Amniotic stem cell (primary cell): Measurements from ENCODE around the gene TRIM7.
"Not testable (repeated sequence)": the region's sequence is repeated elsewhere in the genome, so short reads cannot be mapped to it uniquely, and the experiment has no call there.

Experiments
- DNase-seq: peaks from one replicate; lab custom pipeline; 2025; lab: John Stamatoyannopoulos, UW

TRIM7 gene

DNA sequence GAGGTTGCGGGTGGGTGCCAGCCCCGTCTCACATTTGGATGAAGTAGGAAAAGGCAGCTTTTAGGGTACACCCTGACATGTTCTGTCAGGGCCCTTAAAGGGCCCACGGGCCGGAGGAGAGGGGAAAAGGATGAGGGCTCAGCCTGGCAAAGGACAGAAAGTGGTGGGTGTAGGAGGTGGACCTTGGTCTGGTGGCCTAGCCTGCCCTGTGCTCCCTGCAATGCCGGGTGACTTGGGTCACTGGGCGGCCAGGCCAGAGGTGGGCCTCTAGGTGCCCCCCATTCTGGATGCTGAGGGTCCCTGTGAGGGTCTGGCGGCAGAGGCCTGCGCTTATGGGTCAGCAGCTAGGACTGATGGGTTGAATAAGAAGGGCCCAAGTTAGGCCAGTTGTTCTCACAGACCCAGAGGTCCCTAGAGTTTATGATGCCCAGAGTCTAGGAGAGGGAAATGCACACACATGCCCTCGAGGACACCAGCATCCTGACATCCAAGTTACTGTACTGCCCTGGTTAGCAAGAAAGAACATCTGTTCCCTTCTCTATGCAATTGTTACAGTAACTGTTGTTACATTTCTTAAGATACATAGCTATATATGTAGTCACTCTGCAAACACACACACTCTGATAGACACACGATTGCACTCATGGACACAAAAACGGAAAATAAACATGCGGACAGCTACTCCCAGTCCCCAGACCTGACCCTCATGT, 12.5 kb downstream of the TRIM7 start:
- DNase-seq, result no peak

DNA sequence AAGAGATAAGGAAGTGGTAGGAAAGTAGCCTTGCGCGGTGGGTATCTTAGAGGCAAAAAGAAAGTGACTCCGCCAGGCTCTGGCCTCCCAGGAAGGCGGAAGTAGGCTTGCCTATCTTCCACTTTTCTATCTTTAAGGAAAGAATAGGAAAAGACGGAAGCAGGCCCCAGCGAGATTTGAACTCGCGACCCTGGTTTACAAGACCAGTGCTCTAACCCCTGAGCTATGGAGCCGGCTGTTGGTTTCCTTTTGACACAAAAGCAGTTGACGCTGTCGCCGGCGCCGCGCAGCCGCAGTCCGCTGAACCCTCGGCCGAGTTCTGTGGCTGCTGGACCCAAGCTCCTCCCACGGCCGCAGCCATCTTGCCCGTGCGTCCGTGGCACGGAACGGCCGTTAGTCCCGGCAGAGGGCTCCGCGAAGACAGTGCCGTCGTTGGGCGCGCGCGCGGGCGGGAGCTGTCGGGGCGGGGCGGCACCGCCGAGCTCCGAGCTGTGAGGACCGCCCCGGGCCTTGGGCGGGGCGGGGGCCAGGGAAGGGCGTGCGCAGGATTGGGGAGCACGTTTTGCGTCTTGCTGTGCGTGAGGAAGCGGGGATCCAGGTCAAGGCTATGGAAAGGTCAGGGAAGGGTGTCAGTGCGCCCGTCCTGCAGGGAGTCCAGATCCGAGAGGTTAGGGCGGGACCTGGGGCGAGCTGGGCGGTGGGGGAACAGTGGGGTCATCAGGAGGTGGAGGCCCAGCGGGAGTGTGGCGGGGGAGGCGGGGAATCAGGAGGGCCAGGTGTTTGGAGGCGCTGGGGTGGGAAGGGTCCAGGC, 13.3 kb downstream of the TRIM7 start:
- no peak for DNase-seq

DNA sequence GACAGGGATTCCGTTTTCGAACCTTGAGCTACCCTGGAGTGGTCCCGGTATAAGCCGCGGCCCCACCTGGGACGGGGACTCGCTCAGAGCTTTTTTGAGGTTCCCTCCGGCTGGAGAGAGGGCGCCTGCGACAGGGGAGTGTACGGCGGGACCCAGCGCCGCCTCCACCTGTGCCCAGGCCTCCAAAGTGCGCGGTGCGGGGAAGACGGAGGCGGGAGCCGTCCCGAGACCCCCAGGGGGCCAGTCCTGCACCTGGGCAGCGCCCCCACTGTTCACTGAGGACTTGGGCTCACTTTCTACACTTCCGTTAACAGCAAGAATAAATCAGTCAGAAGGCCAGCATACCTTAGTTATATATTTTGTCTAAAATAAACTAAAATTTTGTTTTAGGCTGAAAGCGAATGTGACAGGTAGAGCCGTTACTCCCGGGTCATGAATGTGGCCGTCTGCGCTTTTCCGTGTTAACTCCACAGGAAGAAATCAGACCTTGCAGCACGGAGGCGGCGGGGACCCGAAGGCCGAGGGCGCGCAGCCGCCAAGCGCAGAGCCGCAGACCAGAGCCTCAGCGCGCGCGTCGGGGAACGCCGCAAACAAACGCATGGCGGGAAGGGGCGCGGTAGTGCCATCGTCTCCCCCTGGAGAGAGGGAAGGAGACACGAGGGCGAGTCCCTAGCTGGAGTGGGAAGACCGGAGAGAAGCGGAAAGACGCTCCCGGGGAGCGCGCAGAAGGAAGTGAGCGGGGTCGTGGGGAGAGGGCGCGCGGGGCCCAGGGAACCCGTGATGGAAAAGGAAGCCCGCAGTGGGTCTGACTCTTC, 14.1 kb downstream of the TRIM7 start:
- DNase-seq, result no peak

DNA sequence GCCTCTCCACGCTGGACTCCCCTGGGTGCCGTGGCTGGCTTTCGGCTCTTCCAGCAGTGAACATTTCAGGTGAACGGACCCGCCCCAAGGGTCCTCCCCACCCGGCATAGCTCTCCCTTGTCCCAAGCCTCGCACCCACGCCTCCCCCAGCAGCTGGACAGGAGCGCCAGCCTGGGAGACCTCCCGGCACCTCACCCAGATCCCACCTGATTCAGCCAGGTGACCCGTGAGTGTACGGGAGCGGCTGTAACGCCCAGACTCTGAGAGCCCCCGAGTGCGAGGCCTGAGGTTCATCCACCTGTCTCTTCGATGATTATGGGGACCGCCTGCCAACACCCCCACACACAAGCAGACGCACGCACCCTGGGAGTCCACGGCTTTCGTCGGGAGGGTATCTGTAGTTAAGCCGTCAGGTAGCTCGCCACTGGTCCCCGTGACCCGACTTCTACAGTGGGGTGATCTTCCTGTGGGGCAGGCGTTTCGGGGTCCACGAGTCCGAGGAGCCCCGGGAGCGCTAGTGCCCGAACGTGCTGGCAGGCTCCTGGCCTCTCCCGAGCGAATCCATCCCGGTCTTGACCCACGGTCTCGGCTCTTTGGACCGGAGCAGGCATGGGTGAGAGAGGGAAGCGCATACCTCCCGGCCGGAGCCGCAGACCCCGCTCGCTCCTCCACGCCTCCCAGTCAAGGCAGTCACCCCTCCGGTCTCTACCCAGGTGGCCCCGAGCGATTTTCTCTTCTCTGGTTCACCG, 14.9 kb downstream of the TRIM7 start:
- DNase-seq, result no peak

DNA sequence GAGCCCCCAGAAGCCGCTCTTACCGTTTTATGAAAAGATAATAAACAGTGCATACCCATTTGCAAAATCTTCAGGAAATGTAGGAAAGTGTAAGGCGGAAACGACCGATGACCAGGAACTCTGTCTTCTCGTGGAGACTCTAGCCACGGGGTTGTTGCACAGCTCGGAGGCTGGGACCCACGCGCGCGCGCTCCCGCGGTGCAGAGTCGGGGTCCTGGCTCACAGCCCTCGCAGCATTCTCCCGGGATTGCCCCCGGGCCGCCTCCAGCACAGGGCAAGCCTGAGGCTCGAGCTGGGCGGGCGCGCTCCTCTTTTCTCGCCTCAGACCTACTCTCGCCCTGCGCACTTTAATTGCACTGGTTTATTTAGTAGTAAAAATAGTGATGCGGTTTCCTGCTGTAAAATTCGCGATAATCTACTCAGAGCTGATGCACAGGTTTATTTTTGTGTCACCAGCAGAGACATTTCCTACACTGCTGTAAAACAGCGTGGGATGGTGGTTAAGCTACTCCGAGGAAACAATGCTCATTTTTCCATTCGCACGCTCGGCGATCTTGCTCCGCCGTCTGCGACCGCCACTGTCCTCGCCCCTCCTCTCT, 15.5 kb downstream of the TRIM7 start:
- no peak for DNase-seq

DNA sequence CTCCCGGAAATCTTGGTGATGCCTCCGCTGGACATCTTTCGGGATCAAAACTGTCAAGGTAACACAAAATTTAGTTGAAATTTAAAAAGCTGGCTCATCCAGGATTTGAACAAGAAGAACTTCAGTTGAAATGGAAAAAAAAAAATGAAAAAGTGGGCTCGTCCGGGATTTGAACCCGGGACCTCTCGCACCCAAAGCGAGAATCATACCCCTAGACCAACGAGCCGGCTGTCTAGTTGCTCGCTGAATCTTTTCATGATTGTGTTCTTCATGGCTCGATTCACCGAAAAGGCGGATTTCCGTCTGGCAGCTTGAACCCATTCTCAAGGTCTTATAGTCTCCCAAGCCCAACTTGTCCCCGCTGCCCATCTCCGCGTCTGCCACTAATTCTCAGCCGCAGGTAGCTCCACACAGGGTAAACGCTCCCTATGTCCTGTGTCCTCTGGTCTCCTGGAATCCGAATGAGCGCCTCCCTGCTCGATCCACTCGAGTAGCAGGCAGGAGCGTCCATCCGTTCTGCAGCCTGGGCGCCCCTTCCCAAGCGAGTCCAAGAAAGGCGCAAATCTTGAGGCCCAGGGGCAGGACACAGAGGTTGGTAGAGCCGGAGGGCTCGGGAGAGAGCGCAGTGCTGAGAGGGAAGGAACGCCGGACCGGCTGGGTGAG, 16.2 kb downstream of the TRIM7 start:
- DNase-seq, result no peak

DNA sequence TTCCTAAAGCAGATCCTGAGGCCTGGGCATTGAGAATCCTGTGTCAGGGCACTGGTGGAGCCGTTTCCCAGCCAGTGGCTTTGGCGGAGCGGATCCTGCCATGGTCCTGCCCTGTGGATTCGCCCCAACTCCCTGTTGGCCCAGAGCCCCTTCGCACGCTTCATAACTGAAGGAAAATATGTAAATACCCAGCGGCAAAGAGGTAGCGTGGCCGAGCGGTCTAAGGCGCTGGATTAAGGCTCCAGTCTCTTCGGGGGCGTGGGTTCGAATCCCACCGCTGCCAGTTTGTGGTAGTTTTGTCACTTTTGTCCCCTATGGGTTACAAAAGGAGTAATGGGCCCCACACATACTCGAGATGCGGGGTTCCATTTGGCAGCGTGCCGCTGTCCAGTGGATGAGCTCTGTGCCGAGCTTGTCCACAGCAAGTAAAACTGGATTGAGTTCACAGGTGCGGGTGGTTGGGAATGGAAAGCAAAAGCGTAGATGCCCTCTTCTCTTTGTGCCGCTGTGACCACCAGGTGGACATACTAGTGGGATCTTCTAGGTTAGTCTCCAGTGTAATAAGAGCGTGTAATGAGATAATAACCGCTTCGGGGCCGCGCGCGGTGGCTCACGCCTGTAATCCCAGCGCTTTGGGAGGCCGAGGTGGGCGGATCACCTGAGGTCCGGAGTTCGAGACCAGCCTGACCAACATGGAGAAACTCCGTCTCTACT, 17.3 kb downstream of the TRIM7 start:
- DNase-seq, result no peak

DNA sequence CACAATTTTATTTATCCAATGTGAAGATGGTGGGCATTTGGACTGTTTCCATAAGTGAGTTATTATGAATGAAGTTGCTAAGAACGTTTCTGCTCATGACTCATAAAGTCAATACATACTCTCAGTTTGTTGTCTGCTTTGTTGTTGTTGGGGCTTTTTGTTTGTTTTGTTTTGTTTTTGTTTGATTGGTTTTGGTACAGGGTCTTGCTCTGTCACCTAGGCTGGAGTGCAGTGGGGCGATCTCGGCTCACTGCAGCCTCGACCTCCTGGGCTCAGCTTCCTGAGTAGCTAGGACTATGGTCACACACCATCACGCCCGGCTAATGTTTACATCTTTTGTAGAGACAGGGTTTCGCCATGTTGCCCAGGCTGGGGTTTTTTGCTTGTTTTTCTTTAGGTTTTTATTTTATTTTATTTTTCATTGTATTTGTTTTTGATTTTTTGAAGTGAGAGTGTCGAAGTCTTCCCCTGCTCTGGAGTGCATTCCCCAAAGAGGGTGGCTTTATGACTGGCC, 18.0 kb downstream of the TRIM7 start:
- no peak for DNase-seq

DNA sequence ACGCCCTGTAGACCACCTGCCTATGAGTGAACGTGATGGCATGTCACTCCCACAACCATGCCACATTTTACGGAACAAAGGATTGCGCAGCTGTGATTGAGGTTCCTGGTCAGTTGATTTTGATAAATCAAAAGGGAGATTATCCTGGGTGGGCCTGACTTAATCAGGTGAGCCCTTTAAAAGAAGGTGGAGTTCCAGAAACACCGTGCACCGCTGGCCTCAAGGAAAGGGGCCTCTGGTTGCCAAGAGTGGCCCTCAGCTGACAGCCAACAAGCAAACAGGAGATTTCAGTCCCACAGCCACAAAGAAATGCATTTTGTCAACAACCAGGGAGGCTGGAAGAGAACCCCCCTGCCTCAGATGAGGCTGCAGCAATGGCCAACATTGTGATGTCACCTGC, 19.0 kb downstream of the TRIM7 start:
- no peak for DNase-seq

DNA sequence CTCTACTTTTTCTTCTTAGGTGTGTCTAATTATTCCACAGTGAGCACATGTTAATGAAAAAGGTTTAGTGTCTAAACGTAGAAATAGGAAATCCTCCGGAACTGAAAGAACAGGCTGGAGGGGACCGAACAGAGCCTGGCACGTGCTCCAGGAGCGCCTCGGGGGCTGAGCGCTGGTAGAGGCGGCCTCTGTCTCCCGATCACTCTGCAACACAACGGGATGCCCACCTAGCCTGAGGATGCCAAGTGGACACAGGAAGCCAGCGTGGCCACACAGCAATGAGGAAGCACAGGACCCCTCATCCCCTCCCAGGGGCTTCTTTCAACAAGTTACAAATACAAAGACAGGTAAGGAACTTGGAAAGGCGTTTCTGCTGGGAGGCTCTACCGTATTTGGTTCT, 19.4 kb downstream of the TRIM7 start:
- no peak for DNase-seq

DNA sequence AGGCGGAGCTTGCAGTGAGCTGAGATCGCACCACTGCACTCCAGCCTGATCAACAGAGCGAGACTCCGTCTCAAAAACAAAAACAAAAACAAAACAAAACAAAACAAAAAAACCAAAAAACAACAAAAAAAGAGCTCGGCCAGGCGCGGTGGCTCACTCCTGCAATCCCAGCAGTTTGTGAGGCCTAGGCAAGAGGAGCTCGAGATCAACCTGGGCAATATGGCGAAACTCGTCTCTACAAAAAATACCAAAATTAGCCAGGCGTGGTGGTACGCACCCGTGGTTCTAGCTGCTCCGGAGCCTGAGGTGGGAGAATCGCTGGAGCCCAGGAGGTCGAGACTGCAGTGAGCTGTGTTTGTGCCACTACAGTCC, 20.2 kb downstream of the TRIM7 start:
- no peak for DNase-seq

DNA sequence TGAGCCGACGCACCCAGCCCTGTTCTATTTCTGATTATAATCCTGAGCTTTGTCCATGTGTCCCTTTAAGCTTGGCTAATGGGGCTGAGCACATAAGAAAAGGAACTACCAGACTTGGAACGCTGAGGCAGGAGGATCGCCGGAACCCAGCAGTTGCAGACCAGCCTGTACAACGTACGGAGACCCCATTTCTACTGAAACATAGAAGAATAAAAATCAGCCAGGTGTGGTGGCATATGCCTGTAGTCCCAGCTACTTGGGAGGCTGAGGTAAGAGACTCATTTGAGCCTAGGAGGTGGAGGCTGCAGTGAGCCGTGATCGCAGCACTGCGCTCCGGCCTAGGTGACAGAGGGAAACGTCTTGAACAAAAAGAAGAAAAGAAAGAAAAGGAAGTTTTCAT, 22.3 kb downstream of the TRIM7 start:
- no peak for DNase-seq

DNA sequence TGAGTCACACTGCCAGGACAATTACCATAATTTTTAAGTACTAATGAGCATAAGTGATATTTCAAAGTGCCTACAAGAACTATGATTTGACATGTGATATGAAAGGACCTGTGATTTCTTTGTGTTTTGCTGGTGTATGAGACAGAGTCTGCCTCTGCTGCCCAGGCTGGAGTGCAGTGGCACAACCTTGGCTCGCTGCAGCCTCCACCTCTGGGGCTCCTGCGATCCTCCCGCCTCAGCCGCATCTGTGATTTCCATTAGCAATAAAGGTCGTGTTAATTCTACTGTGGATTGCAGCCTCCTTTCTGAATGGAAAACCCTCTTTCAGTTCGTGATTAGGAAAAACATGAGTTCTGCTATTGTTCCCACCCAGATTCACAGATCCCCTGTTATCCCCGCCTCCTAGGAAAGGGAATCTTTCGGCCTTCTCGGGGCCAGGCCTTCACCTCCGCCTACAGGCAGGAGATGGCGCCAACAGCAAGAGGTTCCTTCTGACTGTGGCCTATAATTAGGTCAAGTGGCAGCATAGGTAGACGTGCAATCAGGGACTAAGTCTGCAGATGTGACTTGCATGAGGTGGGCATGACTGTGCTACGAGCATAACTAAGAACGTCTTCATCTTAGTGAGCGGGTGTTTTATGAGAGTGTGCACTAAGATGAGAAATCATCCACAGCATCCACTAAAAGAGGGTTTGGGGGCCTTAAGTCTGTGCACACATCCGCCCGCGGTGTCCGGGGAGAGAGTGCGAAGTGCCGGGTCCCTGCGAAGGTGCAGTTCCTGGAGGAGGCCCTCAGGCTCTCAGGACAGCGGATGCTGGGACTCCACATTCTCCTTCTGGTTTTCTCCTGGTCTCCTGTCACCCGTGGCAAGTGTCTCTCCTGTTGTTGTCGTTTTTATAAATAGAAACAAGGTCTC, 23.1 kb downstream of the TRIM7 start:
- DNase-seq, result no peak

DNA sequence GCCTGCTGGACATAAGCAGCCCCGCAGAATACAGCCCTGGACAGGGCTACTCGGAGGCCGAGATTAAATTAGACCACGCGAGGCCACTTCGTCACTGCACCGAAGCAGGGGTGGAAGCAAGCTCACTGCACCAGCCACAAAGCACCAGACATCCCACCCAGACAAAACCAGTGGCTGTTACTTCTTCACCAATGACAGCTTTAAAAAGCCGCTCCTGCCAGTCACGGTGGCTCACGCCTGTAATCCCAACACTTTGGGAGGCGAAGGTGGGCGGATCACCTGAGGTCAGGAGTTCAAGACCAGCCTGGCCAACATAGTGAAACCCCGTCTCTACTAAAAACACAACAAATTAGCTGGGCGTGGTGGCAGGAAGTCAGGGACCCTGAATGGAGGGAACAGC, 27.4 kb downstream of the TRIM7 start:
- not testable (repeated sequence) for DNase-seq

DNA sequence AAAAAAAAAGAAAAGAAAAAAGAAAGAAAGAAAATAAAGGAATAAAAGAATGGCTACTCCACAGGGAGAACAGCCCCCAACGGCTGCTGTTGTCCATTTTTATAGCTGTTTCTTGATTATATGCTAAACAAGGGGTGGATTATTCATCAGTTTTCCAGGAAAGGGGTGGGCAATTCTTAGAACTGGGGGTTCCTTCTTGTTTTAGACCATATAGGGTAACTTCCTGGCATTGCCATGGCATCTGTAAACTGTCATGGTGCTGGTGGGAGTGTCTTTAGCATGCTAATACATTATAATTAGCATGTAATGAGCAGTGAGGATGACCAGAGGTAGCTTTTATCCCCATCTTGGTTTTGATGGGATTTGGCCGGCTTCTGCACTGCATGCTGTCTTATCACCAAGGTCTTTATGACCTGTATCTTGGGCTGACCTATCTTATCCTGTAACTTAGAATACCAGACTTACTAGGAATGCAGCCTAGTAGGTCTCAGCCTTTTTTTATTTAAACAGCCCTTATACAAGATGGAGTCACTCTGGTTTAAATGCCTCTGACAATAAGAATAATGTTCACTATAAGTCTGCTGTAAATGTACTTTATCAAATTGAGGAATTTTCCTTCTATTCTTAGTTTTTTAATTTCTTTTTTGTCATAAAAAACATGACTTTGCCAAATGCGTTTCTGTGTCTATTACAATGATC, 28.6 kb downstream of the TRIM7 start:
- DNase-seq, result no peak

DNA sequence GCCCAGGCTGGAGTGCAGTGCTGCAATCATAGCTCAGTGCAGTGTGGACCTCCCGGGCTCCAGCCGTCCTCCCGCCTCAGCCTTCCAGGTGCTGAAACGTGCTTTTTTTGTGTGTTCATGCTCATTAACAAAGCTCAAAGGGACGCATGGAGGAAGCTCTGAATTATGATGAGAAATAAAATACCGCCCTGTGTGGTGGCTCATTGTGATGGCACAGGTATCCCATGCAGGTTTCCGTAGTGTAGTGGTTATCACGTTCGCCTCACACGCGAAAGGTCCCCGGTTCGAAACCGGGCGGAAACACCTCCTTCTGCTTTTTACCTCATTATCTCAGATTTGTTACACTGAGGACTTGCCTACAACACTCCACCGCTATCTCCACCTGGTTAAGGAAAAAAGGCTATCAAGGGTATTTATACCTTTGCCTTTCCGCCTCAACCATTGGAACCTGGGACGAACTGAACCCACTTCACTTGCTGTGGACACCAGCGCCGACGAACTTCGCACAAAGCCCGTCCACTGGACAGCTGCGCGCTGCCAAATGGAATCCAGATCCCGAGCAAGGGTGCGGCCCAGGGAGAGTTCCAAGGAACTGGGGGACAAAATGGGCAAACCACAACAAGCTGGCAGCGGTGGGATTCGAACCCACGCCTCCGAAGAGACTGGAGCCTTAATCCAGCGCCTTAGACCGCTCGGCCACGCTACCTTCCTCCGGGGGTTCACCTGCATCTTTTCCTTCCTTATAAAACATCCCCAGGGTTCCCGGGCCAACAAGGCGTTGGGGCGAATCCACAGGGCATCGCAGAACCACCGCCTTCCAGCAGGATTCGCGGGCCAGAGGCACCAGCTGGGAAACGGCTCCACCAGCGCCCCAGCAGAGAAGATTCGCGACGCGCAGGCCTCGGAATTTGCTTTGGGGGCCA, 31.3 kb downstream of the TRIM7 start:
- no peak for DNase-seq

DNA sequence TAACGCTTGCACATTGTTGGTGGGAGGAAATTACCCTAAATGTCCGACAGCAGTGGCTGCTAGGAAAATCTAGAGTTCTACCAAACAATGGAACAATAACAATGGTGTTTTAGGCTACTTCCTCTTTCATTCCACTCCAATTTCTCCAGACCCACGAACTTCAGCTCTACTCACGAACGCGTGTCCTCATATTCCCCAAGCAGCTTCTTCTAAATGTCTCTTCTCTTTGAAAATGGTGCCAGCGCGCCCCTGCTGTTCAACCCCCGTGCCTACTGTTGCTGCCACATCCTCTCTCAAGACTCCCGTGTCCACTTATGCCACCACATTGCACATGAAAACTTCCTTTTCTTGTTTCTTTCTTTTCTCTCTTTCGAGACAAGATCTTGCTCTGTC, 32.0 kb downstream of the TRIM7 start:
- no peak for DNase-seq

DNA sequence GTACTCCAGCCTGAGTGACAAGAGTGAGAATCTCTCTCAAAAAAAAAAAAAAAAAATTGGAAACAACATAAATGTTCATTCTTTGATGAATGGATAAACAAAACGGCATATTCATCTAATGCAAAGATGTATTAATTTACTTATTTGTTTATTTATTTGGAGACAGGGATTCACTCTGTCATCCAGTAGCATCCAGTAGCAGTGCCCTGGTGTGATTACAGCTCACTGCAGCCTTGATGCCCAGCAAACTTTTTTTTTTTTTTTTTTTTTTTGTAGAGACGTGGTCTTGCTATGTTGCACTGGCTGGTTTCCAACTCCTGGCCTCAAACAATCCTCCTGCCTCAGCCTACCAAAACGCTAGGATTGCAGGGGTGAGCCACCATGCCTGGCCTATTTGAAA, 33.2 kb downstream of the TRIM7 start:
- no peak for DNase-seq
